KOPT-K1 (cell line): ENCODE data around the gene MT1E.

Source experiments
- H3K27ac ChIP-seq: fragments of 200-600 bp; sonication (generic); 2 replicates; pipeline ENCODE4 v1.5.1; 2016; ENCODE audit warnings: antibody characterized with exemption, mild to moderate bottlenecking, low read depth, low read length; ENCODE audit not compliant: poor library complexity, severe bottlenecking
- H3K36me3 ChIP-seq: fragments of 200-600 bp; sonication (generic); 2 replicates; pipeline ENCODE4 v1.5.1; 2017; ENCODE audit warnings: antibody characterized with exemption, mild to moderate bottlenecking, low read length, moderate library complexity; ENCODE audit not compliant: insufficient read depth
- H3K9me3 ChIP-seq: fragments of 200-600 bp; sonication (generic); 2 replicates; pipeline ENCODE4 v1.5.1; 2017; ENCODE audit warnings: antibody characterized with exemption, low read length, mild to moderate bottlenecking; ENCODE audit not compliant: insufficient read depth, poor library complexity, severe bottlenecking

MT1E gene

GRCh38 chr16:56601325-56601724 lies 24.3 kb upstream of the MT1E start:
- Histone ChIP-seq H3K36me3 (no peaks in the 10 kb centered on the region), H3K9me3 (no peaks in the 10 kb centered on the region), H3K27ac (no peak overlapping the region)

GRCh38 chr16:56603589-56603988 lies 22.0 kb upstream of the MT1E start:
- Histone ChIP-seq H3K9me3 (no peaks in the 10 kb centered on the region), H3K36me3 (no peaks in the 10 kb centered on the region), H3K27ac (no peak overlapping the region)

- H3K36me3 ChIP-seq = no peaks in the 10 kb centered on the region
- no peak overlapping the region for H3K27ac ChIP-seq
- no peaks in the 10 kb centered on the region for H3K9me3 ChIP-seq
Observed at GRCh38 chr16:56604966-56605365, 20.6 kb upstream of the MT1E start.

GRCh38 chr16:56605475-56605874 lies 20.1 kb upstream of the MT1E start:
- no peaks in the 10 kb centered on the region for H3K36me3 ChIP-seq
- H3K27ac ChIP-seq = no peak overlapping the region
- H3K9me3 ChIP-seq = no peaks in the 10 kb centered on the region

GRCh38 chr16:56606071-56606475 lies 19.5 kb upstream of the MT1E start:
- no peak overlapping the region for H3K27ac ChIP-seq
- H3K36me3 ChIP-seq = no peaks in the 10 kb centered on the region
- no peaks in the 10 kb centered on the region for H3K9me3 ChIP-seq

GRCh38 chr16:56606476-56607108 lies 19.0 kb upstream of the MT1E start:
- no peaks in the 10 kb centered on the region for H3K36me3 ChIP-seq
- no peaks in the 10 kb centered on the region for H3K9me3 ChIP-seq
- H3K27ac ChIP-seq = no peak overlapping the region

GRCh38 chr16:56607109-56607618 lies 18.4 kb upstream of the MT1E start:
- no peaks in the 10 kb centered on the region for H3K36me3 ChIP-seq
- no peaks in the 10 kb centered on the region for H3K9me3 ChIP-seq
- H3K27ac ChIP-seq = no peak overlapping the region

GRCh38 chr16:56607675-56608042 lies 17.9 kb upstream of the MT1E start:
- no peaks in the 10 kb centered on the region for H3K9me3 ChIP-seq
- no peaks in the 10 kb centered on the region for H3K36me3 ChIP-seq
- H3K27ac ChIP-seq = peak overlapping the region; percentile 59

- peak within 1 kb of the TSS; percentile 59 for H3K27ac ChIP-seq
- H3K9me3 ChIP-seq = no peaks in the 10 kb centered on the region
- H3K36me3 ChIP-seq = no peaks in the 10 kb centered on the region
Observed at GRCh38 chr16:56608043-56608875, 17.3 kb upstream of the MT1E start, which contains the start of gene MT2A. Gene MT2A, plus strand, starts transcription at chr16:56608584. Its CDS starts 72 bp downstream, at chr16:56608656.

- no peaks in the 10 kb centered on the region for H3K9me3 ChIP-seq
- H3K36me3 ChIP-seq = no peaks in the 10 kb centered on the region
- peak overlapping the region; percentile 59 for H3K27ac ChIP-seq
Observed at GRCh38 chr16:56608876-56609462, 16.6 kb upstream of the MT1E start.

GRCh38 chr16:56609463-56609921 lies 16.1 kb upstream of the MT1E start:
- H3K27ac ChIP-seq = peak overlapping the region; percentile 59
- H3K9me3 ChIP-seq = no peaks in the 10 kb centered on the region
- H3K36me3 ChIP-seq = no peaks in the 10 kb centered on the region

- peak overlapping the region; percentile 59 for H3K27ac ChIP-seq
- no peaks in the 10 kb centered on the region for H3K36me3 ChIP-seq
Observed at GRCh38 chr16:56610017-56610608, 15.5 kb upstream of the MT1E start.

GRCh38 chr16:56610609-56611111 lies 14.9 kb upstream of the MT1E start:
- H3K27ac ChIP-seq = peak overlapping the region; percentile 59
- no peaks in the 10 kb centered on the region for H3K36me3 ChIP-seq
- H3K9me3 ChIP-seq = no peaks in the 10 kb centered on the region

More at GRCh38 chr16:56610017-56610608, 15.5 kb upstream of the MT1E start:
- H3K9me3 ChIP-seq = no peaks in the 10 kb centered on the region

- Histone ChIP-seq H3K27ac (no peak overlapping the region), H3K36me3 (no peaks in the 10 kb centered on the region), H3K9me3 (no peaks in the 10 kb centered on the region)
Observed at GRCh38 chr16:56611281-56611833, 14.2 kb upstream of the MT1E start.
